ACHN (cell line): ENCODE results near the gene TOR1B.

Source experiments
- DNase-seq: peaks from one replicate; pipeline ENCODE4 v3.0.0-alpha.2; 2015
- in situ Hi-C: cut with HindIII; loops from 2 replicates; pipeline ENCODE4 v1.10.0; 2017; ENCODE audit warnings: low sequenced_read_pairs, low pct_ligation_motif_present, low pct_unique_long_range_greater_than_20kb

TOR1B gene

GRCh38 chr9:129834489-129835127 lies 31.6 kb downstream of the TOR1B start:
- DNase-seq = peak; percentile 20
- in situ Hi-C loops = no loop called here

DNA sequence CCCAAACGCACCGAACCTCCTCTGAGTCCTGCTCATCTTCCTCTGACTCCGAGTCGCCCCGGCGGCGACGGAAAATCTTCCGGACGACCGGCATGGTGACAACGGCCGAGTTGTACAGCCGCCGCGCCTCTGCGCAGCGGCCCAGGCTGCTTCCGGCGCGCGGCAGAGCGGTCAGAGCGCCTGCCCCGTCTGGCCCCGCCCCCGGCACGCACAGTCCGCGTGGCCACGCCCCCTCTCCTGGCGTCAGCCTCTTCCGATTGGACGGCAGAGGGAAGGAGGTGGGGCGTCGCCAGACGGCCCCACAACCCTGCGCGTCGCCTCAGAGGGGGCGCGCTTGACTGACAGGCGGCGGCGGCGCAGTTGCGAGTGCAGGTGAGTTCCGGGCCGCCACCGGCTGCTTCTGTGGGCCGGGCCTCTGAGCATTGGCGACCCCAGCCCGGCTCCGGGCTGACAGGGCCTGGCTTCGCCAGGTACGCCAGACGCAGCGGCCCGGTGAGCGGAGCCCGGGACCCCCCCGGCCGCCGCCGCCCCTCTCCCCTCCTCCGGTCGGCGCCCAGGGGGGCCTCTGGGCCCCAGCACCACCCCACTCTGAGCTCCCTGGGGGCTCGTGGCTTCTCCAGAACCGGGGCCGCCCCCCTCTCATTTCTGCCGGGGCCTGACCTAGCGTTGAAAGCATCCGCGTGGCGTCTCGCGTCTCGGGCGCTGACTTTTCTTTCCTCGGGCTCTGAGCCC lies 32.3 kb downstream of the TOR1B start, which contains the start of the genes C9orf78 and USP20:
C9orf78 (minus strand) TSS at position 148 of the 732 bp plus-strand sequence; CDS start at position 94, 54 bp downstream.
USP20 (plus strand) TSS at position 331 of the 732 bp plus-strand sequence. CDS start 17,098 bp downstream, outside the sequence.
- in situ Hi-C loops = no loop called here

DNA sequence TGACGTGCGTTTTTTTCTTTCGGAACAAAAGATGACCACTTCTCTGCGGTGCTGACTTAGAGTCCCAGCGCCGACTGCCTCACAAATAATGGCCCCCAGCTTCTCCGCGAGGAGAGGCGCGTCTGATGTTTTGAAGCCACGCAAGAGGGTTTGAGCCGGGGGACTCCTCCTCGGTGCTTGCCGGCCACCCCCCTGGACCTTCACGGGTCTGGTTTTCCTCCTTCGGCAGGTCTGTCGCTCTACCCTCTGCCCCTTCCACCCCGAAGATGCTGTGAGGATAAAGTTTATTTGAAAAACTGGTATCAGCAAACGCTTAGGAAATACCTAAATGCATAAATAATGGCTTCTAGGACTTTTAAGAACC lies 32.9 kb downstream of the TOR1B start:
- no peak for DNase-seq
- in situ Hi-C loops = no loop called here

More for the DNA sequence above, 32.3 kb downstream of the TOR1B start, which contains the start of the genes C9orf78 and USP20:
- peak; percentile 94 for DNase-seq

DNA sequence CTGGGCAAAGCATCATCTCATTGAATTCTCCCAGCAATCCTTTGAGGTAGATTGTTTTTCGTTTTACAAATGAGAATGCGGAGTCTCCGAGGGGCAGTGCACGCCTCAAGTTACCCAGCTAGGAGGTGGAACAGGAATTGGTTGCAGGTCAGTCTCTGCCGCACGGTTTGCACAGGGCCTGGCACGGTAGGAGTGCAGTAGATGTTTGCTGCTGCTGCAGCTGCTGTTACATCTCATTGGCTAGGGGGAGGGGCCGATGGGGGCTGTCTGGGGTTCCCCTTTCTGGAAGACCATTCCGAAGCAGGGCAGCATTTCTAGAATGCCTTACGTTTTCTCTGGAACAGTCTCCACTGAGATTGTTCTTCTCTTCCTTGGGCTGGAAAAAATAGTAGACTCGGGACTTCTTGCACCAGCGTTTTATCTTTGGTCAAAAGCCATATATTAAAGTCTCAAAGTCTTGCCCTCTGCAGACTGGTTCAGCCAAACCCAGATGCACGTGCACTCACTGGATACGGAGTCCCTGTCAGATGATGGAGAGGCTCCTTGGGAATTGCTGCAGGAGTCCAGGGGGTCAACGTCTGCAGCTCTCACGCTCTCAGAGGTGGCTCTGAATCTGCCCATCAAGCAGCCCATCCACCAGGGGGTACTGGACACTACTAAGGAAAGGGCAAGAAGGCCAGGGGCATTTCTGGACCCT lies 33.5 kb downstream of the TOR1B start:
- DNase-seq = no peak
- in situ Hi-C loops = no loop called here

- in situ Hi-C loops = no loop called here
These were observed 35.8 kb downstream of the TOR1B start for GRCh38 chr9:129838707-129839259.

DNA sequence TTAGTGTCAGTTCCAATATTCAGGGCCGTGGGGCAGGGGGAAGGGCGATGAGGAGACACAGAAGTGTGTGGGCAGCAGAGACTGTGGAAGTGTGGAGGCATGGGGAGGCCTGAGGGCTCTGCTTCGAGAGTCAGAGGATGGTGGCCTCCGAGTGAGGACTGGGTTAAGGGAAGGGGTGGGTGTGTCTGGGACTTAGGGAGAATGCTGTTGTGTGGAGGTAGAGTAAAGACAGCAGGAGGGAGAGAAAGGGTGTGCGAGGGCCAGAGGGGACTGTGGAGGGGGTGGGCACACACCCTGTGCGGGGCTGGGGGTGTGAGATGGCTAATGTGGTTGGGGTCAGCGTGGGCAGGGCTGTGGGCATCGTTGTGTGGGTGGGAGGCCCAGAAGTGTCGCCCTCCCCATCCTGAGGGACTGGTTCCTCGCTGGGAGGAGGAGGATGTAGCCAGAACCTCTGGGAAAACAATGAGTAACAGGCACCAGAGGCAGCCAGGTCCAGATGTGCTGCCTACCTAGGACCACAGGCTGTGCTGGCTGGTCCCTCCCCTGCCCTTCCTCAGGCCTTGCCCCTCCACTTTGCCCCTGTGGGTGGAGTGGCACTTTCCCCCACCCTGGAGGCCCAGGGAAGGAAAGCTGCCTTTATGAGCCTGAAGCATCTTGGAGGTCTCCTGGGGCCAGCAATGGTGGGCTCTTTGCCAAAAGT lies 36.5 kb downstream of the TOR1B start:
- in situ Hi-C loops = no loop called here
- no peak for DNase-seq

More at GRCh38 chr9:129838707-129839259, 35.8 kb downstream of the TOR1B start:
- peak; percentile 40 for DNase-seq

- DNase-seq = no peak
- in situ Hi-C loops = no loop called here
These were observed 37.0 kb downstream of the TOR1B start for GRCh38 chr9:129840034-129840433.

GRCh38 chr9:129841071-129841470 lies 38.1 kb downstream of the TOR1B start:
- in situ Hi-C loops = no loop called here
- DNase-seq = no peak

- in situ Hi-C loops = no loop called here
These were observed 42.4 kb downstream of the TOR1B start for GRCh38 chr9:129845373-129845772.

GRCh38 chr9:129848712-129849441 lies 45.9 kb downstream of the TOR1B start:
- in situ Hi-C loops = no loop called here
- DNase-seq = no peak

More at GRCh38 chr9:129845373-129845772, 42.4 kb downstream of the TOR1B start:
- DNase-seq = no peak

DNA sequence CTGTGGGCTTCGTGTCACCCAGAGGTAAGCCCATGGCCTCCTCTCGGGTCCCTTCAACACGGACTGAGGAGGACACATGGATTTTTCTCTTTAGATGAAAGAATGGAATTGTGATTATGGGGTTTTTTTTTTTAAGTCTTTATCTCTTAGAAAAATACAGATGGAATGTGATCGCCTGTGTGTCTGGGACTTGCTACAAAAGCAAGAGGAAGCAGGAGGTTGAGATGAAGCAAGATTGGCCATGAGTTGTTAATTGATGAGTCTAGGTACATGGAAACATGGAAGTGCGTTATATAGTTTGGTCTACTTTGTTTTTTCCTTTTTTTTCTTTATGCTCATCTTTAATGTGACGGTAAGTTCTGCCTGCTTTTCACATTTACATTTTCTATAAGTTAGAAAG lies 46.9 kb downstream of the TOR1B start:
- in situ Hi-C loops = no loop called here

DNA sequence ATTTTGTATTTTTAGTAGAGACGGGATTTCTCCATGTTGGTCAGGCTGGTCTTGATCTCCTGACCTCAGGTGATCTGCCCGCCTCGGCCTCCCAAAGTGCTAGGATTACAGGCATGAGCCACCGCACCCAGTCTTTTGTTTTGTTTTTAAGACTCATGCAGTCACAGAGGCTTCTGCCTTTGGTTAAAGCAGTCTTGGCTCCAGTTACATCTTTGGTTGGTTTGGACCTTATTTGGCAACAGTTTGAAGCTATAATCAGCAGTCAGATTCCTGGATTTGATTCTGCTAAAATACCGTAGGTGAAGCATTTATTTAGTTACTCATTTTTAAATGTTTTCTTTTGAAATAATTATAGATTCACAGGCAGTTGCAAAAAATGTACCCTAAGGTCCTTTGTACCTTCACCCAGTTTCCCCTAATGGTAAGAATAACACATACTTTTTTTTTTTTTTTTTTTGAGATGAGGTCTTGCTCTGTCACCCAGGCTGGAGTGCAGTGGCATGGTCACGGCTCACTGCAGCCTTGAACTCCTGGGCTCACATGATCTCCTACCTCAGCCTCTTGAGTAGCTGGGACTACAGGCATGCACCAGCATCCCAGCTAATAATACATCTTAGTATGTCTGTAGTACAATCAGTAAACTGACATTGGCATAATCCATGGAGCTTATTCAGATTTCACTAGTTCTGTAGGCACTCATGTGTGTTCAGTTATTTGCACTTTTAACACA lies 48.0 kb downstream of the TOR1B start:
- peak; percentile 14 for DNase-seq
- in situ Hi-C loops = no loop called here

More for the DNA sequence above, 46.9 kb downstream of the TOR1B start:
- DNase-seq = no peak

- DNase-seq = no peak
- in situ Hi-C loops = no loop called here
These were observed 48.8 kb downstream of the TOR1B start for GRCh38 chr9:129851821-129852220.

GRCh38 chr9:129852579-129852978 lies 49.6 kb downstream of the TOR1B start:
- in situ Hi-C loops = no loop called here
- DNase-seq = no peak

GRCh38 chr9:129853614-129854013 lies 50.6 kb downstream of the TOR1B start:
- in situ Hi-C loops = no loop called here
- DNase-seq = no peak

DNA sequence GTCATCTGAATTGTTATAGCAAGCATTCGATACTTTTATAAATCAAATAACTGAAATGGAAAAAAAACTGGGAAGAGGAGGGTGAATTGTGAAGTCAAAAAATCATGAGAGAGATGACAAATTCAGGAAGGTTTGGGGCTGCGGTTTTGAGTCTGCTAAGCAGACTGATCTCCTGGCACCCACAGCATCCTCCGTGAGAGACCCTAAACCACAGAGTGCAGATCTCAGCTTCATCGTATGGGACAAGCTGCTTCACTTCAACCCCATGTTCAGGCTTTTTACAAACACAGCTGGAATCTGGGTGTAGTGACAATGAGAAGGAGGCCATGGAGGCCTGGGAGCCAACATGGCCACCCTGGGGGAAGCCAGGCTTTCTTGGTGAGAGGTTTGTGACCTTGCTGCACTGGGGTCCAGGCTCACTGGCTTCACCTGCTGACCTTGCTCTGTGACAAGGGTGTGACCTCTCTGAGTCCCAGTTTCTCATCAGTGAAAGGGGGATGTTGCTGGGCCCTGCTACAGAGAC lies 51.7 kb downstream of the TOR1B start:
- in situ Hi-C loops = no loop called here
- DNase-seq = no peak

DNA sequence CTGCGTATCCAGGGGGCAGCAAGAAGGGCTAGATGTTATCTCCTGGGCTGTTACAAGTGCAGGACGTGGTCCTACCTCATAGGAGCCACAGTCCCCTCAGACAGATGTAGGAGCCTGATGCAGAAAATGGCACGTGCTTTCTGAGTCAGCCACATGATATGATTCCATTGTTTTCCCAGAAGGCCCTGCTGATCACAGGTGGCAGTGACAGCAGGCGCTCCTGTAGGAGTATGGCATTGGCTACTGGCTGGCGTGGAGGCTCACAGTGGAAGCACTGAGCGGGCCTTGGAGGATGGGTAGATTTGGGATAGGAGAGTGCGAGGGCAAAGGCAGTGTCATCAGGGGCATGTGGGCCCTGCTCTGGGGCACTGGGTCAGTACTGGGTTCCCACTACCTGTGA lies 54.2 kb downstream of the TOR1B start:
- in situ Hi-C loops = no loop called here
- DNase-seq = no peak
